Occipital lobe (tissue), 2 donors: ENCODE measurements around the gene SLC39A7. TPM values are rescaled to one million over a fixed set of nuclear protein-coding genes. Genes with fewer than 3 reads are reported as not detected.

ENCODE experiments used
- DNase-seq: peaks from one replicate; lab custom pipeline; 2025; lab: John Stamatoyannopoulos, UW
- total RNA-seq: library from RNA; depleted of rRNA; stranded (reverse); fragments of >200 nt; gene quantifications from one replicate; pipeline ENCODE4 v1.2.3, GENCODE V29; 2014

Gene SLC39A7
- total RNA-seq, 1 donor from 2014 or later = 34.8 TPM

GRCh38 chr6:33169291-33170175 lies 31.1 kb upstream of the SLC39A7 start:
- DNase-seq = no peak

DNA sequence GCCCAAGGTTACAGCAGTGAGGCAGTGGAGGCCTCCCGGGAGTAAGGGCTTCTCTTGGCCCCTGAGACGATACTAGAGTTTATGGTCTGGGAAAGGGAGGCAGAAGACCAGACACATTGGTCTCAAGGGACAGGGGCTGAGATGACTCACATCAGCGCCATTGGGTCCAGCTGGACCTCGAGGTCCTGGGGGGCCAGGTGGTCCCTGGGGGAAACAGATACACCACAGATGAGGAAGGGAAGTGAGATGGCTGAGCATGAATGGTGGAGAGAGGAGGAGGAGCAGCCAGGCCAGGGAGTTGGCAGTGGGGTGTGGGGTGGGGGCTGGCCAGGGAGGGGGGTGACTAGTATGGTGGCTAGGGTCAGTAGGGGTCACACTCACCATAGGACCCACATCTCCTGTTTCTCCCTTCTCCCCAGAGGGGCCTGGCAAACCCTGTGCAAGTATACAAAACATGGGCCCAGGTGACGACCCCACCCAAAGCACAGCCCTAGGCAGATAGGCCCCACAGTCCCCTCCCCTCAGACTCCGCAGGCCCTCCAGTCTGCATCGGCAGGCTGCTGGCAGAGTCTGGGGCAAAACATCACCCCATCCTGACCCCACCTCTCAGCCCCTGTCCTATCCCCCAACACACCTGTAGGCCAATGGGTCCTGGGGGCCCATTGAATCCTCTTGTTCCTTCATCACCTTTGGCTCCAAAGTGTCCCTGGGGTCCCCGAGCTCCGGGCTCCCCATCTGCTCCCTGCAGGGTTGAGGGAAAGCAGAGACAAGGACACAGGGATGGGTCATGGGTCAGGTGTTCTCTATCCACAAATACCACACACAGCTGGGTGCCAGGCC lies 30.3 kb upstream of the SLC39A7 start:
- DNase-seq = no peak

DNA sequence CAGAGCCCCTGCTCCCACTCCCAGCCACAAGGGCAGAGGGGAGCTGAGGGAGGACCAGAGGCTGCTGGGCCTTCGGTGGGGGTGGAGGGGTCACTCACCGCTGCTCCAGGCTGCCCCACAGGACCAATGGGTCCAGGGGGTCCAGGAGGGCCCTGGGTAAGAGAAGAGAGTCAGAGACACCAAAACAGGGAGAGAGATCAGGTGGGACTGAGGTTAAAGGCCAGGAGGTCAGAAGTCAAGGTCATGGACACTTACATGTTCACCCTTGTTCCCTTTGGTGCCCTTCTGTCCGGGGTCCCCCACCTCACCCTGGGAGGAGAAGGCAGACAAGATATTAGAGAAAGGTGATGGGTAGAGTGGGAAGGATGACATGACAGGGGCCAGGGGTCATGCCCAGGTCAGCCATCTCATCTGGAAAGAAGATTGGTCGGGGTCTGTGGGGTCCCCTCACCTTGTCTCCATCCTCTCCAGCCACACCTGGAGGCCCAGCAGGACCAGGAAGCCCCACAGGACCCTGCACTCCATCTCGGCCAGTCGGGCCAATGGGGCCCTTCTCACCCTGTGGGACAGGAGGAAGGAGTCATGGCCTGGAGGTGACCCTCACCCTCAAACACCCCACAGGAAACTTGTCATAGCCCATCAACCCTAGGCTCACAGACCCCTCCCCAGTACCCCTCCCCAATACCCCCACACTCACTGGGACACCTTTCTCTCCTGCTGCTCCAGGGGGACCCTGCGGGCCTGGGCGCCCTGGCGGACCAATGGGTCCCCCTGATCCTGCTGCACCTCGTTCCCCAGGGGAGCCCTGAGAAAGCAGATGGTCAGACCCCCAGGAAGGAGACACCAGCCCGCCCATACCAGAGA lies 29.4 kb upstream of the SLC39A7 start:
- no peak for DNase-seq

DNA sequence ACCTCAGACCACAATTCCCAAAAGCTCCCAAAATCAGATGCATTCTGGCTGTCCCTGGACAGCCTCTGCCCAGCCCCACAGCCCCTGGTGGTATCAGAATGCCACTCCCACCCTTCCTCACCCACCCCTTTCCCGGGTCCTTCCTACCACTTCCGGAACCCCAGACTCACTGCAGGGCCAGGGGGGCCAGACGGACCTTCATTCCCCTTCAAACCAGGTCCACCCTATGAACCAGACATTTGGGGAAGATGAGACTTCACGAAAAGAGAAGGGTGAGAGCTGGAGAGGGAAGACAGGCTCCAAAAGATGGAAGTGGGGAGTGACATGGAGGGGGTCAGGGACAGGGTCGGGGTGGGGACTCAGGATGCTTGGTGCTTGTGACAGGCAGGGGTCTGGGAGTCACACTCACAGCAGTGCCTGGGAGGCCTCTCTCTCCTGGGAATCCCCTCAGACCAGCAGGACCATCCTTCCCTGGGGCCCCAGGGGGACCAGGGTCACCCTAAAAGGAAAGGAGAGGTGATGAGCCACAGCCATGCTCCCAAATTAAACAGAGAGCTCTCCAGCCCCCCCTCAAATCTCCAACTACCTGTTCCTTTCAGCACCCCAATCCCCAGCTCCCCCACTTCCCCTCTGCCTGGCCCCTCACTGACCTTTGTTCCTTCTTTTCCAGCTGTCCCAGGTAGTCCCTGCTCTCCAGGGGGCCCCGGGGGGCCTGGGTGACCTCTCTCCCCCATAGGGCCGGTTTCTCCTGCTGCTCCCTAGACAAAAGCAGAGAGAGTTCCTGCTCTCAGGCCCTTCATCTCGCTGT lies 28.6 kb upstream of the SLC39A7 start:
- DNase-seq = no peak

DNA sequence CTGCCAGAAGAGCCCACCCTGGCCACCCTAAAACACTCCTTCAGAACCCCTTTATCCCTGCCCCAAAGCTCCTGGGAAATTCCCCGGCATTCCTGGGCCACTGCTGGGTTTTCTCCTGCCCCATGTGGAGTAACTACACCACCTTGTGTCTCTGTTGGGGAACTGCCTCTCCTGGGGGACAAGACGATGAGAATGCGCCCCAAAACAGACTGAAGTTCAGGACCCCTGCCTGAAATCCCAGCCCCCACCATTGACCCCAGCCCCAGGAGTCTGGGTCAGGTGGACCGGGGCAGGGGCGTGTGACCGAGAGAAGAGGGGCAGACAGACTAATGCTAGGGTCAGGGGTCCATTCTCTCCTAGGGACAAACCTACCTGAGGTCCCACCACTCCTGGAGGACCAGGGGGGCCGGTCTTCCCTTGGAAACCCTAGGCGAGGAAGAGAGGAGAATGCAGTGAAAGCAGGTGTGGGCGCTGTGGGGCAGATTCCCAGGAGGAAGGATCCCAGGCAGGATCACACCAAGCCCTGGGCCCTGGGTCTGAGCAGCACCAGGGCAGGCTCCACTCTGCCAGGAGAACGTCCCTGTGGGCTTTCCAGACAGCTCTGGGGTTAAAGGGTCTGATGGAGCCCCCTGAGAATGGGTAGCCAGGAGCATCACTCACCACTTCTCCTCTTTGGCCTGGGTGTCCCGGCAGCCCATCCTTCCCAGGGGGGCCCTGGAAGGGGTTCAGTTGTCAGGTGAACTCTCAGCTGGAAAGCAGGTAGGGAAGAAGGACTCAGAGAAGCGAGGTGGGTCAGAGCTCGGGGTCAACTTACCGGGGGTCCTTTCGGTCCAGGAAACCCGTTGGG lies 27.8 kb upstream of the SLC39A7 start:
- DNase-seq = no peak

- no peak for DNase-seq
These were observed 27.0 kb upstream of the SLC39A7 start for GRCh38 chr6:33173535-33174180.

DNA sequence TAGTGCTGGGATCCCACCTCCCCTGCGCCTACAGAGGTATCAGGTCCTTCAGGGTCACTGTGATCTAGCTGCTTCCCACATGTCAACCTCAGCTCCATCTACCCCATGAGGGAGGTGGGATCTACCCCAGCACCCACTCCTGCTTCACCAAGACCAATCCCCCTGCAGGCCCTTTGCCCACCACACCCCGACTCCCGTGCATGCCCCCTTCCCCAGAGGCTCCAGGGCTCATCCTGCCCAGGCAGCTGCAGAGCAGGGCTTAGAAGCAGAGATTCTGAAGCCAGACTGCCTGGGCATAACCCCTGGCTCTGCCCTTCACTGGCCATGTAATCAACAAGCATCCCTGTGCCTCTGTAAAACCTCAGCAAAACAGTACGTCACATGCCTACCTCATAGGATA lies 25.9 kb upstream of the SLC39A7 start:
- DNase-seq = no peak

GRCh38 chr6:33175436-33176069 lies 25.1 kb upstream of the SLC39A7 start:
- no peak for DNase-seq

GRCh38 chr6:33176906-33177305 lies 23.8 kb upstream of the SLC39A7 start:
- DNase-seq = no peak

DNA sequence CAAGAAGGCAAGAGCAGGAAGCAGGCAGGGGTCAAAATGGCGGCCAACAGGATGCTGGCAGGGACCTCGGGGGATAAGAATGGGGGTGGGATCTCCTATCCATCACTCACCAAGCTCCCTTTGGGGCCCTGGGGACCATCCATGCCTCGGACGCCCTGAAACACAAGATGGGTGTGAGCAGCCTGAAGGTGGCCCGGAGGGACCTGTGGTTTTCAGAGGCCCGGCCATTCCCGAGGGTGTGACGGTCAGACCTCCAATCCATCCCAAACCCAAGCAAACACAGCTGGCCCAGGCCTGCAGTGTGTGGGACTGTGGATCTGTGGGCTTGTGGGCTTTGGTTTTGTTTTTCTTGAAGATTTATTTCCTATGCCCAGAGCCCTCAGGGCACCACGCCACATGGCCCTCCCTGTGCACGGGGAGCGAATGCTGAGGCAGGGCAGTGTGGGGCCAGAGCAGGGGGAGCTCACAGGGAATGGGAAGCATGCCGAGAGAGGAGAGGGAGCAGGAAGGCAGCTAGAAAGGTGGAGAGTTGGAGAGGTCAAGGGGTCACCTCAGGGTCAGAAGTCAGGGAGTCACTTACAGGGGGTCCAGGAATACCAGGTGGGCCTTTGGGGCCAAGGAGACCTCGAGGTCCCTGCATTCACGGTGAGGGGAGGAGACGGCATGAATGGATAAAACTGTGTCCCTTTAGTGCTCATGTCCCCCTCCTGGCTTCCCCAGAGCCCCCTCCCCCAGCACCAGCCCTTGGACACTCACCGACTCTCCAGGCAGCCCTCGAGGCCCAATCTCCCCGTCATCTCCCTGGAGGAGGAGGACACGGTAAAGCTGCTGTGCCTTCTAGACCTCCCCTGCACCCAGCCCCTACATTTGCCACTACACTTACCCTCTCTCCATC lies 22.9 kb upstream of the SLC39A7 start:
- DNase-seq = no peak

GRCh38 chr6:33178755-33179475 lies 21.8 kb upstream of the SLC39A7 start:
- DNase-seq = no peak

DNA sequence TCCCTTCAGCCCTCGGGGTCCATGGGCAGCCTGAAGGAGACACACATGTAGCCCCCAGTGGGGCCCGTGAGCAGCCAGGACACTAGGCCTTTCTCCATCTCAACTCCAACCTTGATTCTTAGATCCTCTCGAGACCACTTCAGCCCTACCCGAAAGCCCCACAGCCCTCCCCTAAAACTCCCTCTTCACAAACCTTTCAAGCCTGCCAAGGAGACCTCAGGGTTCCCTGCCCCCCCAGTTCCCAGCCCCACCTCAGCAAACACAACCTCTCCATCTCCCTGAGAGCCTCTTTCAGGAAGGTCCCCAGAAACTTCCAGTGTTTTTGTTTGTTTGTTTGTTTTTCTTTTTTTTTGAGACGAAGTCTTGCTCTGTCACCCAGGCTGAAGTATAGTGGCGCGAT lies 19.5 kb upstream of the SLC39A7 start:
- no peak for DNase-seq

GRCh38 chr6:33183071-33183683 lies 17.5 kb upstream of the SLC39A7 start:
- DNase-seq = no peak

DNA sequence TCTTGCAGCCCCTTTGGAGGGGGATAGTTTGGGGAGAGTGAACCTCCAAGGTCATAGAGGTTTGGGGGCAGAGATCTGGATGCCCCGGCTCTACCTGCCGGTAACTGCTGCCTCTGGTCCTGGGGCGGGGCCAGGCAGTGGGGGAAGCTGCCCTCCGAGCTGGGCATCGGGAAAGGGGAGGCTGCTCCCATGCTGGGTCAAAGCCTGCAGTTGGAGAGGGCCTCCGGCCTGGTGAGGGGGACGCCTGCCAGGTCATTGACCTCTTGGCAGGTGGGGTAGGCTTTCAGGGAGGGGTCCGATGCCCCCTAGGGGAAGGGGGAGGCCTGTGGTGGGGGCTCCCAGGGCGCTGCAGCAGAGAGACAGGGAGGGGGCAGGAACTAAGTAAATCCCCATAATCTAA lies 15.5 kb upstream of the SLC39A7 start:
- no peak for DNase-seq

GRCh38 chr6:33185654-33186187 lies 14.9 kb upstream of the SLC39A7 start:
- no peak for DNase-seq

DNA sequence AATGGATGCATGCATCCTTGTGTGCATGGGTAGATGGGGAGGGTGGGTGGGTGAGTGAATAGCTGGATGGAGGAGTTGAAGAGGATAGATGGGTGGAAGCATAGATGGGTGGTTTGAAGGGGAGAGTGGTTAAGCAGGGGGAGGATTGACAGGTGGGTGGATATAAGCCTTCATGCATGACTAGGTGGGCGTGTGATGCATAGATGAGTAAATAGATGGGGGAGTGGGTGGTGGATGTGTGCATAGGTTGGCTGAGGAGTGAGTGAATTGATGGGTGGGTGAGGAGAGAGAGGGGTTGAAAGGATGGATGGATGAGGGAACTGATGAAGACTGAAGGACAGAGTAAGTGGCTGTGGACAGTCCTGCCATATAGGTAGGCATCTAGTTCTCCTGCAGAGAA lies 12.9 kb upstream of the SLC39A7 start:
- DNase-seq = no peak
